Measurements from ENCODE around the gene AAR2. TPM values are rescaled to one million over a fixed set of nuclear protein-coding genes. Genes with fewer than 3 reads are reported as not detected.

The AAR2 gene
- total RNA-seq, 1 donor from 2014 or later = 13.3 TPM

DNA sequence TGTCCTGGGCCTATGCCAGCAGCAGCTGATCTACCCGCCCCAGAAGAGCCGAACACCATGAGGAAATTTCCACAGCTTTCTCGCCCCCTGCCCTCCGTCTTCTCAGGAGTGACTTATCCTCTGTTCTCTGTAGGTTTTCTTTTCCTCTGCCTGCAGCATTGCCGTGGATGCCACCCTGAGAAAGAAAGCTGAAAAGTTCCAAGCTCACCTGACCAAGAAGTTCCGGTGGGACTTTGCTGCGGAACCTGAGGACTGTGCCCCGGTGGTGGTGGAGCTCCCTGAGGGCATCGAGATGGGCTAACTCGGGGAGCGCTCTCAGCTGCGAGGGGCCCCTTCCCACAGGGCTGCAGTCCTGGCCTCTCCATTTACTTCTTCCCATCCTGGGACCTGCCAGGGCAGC, 19.2 kb downstream of the AAR2 start:
- Histone ChIP-seq H3K4me3 (no peak overlapping the region), H3K4me1 (no peaks in the 10 kb centered on the region), H3K9me3 (replicated peaks) (no peaks in the 10 kb centered on the region), H3K27me3 (ENCODE audit: low read depth) (no peaks in the 10 kb centered on the region), H3K27ac (replicated peaks) (no peak overlapping the region), H3K36me3 (peaks cover 42% of the 10 kb centered on the region)
- TF ChIP-seq CTCF (IDR thresholded peaks at IDR 0.05; ENCODE audit: borderline replicate concordance) = no peak
- intact Hi-C loops (cut with micrococcal nuclease) = no loop called here
- no peak for DNase-seq

GRCh38 chr20:36259177-36260061, 23.1 kb downstream of the AAR2 start:
- no peak for DNase-seq
- TF ChIP-seq CTCF (IDR thresholded peaks at IDR 0.05; ENCODE audit: borderline replicate concordance) = no peak
- H3K4me1 ChIP-seq = no peaks in the 10 kb centered on the region
- no peak overlapping the region for H3K4me3 ChIP-seq
- no peaks in the 10 kb centered on the region for H3K9me3 ChIP-seq (replicated peaks)
- H3K27me3 ChIP-seq (ENCODE audit: low read depth) = no peaks in the 10 kb centered on the region
- intact Hi-C loops (cut with micrococcal nuclease) = no loop called here
- no peak overlapping the region for H3K27ac ChIP-seq (replicated peaks)
- peaks cover 28% of the 10 kb centered on the region for H3K36me3 ChIP-seq

DNA sequence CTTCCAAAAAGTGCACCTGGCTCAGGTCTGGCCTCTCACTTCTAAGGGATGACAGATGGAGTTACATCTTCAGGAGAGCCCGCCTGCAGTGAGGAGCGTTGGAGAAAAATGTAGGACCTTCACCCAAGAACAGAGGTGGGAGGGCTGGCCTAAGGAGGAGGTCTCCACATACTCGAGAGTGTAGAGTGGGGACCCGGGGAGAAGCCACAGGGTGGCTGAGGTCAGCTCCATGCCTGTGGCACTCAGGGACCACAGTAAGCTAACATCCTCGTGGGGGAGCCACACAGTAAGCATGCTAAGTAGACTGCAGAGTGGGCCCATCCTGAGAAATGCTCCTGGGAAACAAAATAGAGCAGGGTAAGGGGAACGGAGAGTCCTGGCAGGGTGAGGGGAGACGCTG, 24.0 kb downstream of the AAR2 start:
- H3K9me3 ChIP-seq (replicated peaks) = no peaks in the 10 kb centered on the region
- no peak for TF ChIP-seq CTCF (IDR thresholded peaks at IDR 0.05; ENCODE audit: borderline replicate concordance)
- no peaks in the 10 kb centered on the region for H3K27me3 ChIP-seq (ENCODE audit: low read depth)
- intact Hi-C loops (cut with micrococcal nuclease) = no loop called here
- H3K4me1 ChIP-seq = no peaks in the 10 kb centered on the region
- no peak overlapping the region for H3K4me3 ChIP-seq
- DNase-seq = no peak
- no peak overlapping the region for H3K27ac ChIP-seq (replicated peaks)
- peaks cover 20% of the 10 kb centered on the region for H3K36me3 ChIP-seq

- H3K4me3 ChIP-seq = no peak overlapping the region
- no peak overlapping the region for H3K27ac ChIP-seq (replicated peaks)
- no peak for DNase-seq
- intact Hi-C loops (cut with micrococcal nuclease) = no loop called here
- no peak for TF ChIP-seq CTCF (IDR thresholded peaks at IDR 0.05; ENCODE audit: borderline replicate concordance)
- H3K27me3 ChIP-seq (ENCODE audit: low read depth) = no peaks in the 10 kb centered on the region
- H3K36me3 ChIP-seq = peaks cover 8% of the 10 kb centered on the region
- no peaks in the 10 kb centered on the region for H3K4me1 ChIP-seq
- H3K9me3 ChIP-seq (replicated peaks) = no peaks in the 10 kb centered on the region
These were observed 25.3 kb downstream of the AAR2 start for GRCh38 chr20:36261389-36262105.

DNA sequence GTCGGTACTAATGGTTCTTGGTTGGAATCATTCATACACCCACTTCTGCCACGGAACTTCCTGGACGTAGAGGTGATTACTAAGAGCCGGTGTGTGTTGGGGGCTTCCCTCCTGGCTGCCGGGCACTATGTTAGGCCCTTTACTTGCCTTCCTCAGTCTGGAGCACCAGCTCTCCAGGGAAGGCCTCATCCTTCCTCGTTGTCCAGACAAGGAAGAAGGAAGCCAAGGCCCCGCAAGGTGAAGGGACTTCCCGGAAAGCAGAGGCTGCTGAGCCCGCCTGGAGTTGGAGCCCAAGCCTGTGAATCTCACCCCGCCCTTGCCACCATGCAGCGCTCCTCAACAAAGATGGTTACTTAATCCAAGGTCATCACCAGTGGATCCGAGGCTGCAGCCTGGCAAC, 26.2 kb downstream of the AAR2 start:
- no peak overlapping the region for H3K27ac ChIP-seq (replicated peaks)
- H3K27me3 ChIP-seq (ENCODE audit: low read depth) = peaks cover 3% of the 10 kb centered on the region
- no peaks in the 10 kb centered on the region for H3K4me1 ChIP-seq
- intact Hi-C loops (cut with micrococcal nuclease) = no loop called here
- no peaks in the 10 kb centered on the region for H3K36me3 ChIP-seq
- DNase-seq = no peak
- no peak for TF ChIP-seq CTCF (IDR thresholded peaks at IDR 0.05; ENCODE audit: borderline replicate concordance)
- no peaks in the 10 kb centered on the region for H3K9me3 ChIP-seq (replicated peaks)
- no peak overlapping the region for H3K4me3 ChIP-seq

Data from left ventricle myocardium inferior (tissue), 1 donor.